DND-41 (cell line): ENCODE results near the gene SBDS.

Experiments used
- CTCF ChIP-seq: IDR thresholded peaks from 2 replicates; pipeline ENCODE4 v1.5.1; 2012; ENCODE audit warnings: borderline replicate concordance, low read length, moderate library complexity, mild to moderate bottlenecking; ENCODE audit not compliant: poor library complexity, severe bottlenecking; ENCODE audit errors: extremely low read depth
- EZH2 ChIP-seq: IDR thresholded peaks from 3 replicates; pipeline ENCODE4 v1.6.1; 2012; ENCODE audit warnings: borderline replicate concordance, low read depth, mild to moderate bottlenecking, moderate library complexity, low read length, inconsistent platforms; ENCODE audit not compliant: severe bottlenecking

GRCh38 chr7:67008260-67008659 lies 12.9 kb upstream of the SBDS start:
- TF ChIP-seq CTCF = no peak
- TF ChIP-seq EZH2 = no peak
